H1 (cell line): ENCODE measurements around the gene NCCRP1. TPM values are rescaled to one million over a fixed set of nuclear protein-coding genes. Genes with fewer than 3 reads are reported as not detected.

Experiments
- SAP30 ChIP-seq: fragments of 300-600 bp; sonication (generic); IDR thresholded peaks from 2 replicates; pipeline ENCODE4 v1.7.1; 2012; ENCODE audit warnings: low read length, moderate library complexity, mild to moderate bottlenecking, inconsistent platforms; ENCODE audit not compliant: insufficient read depth, insufficient replicate concordance
- SIX5 ChIP-seq: IDR thresholded peaks from 2 replicates; pipeline ENCODE4 v1.6.1; 2011; ENCODE audit warnings: mild to moderate bottlenecking, low read depth, low read length
- SP2 ChIP-seq: IDR thresholded peaks from 2 replicates; pipeline ENCODE4 v1.6.1; 2012; ENCODE audit warnings: mild to moderate bottlenecking, low read length, inconsistent platforms
- polyA plus RNA-seq, 7 experiments: library from polyadenylated mRNA; depleted of rRNA in 3 of 7; stranded (reverse) in 5 of 7; unstranded in 2 of 7; fragments of >200 nt in 5 of 7; fragments of 200-250 nt in 2 of 7; gene quantifications; 1 replicate in 5 of 7; 2 replicates in 1 of 7; 4 replicates in 1 of 7; pipeline versions ENCODE4 v1.2.1 to v1.2.3, GENCODE V29; 2011 to 2013; ENCODE audit warnings: missing spikeins in 2 of 7, mixed read lengths in 2 of 7
- total RNA-seq: library from RNA; stranded (reverse); fragmentation: NEBNext Ultra II Directional; extraction: Animal tissue kit (Norgen Biotek cat#: 25700); gene quantifications from 2 replicates; pipeline ENCODE4 v1.2.1, GENCODE V29; 2021

Gene NCCRP1
- total and polyA plus RNA-seq, 2 of the 8 experiments (the other 6 are each of a cell fraction or from before 2014, with no cell fraction given), result 2.8 to 7.9 TPM

DNA sequence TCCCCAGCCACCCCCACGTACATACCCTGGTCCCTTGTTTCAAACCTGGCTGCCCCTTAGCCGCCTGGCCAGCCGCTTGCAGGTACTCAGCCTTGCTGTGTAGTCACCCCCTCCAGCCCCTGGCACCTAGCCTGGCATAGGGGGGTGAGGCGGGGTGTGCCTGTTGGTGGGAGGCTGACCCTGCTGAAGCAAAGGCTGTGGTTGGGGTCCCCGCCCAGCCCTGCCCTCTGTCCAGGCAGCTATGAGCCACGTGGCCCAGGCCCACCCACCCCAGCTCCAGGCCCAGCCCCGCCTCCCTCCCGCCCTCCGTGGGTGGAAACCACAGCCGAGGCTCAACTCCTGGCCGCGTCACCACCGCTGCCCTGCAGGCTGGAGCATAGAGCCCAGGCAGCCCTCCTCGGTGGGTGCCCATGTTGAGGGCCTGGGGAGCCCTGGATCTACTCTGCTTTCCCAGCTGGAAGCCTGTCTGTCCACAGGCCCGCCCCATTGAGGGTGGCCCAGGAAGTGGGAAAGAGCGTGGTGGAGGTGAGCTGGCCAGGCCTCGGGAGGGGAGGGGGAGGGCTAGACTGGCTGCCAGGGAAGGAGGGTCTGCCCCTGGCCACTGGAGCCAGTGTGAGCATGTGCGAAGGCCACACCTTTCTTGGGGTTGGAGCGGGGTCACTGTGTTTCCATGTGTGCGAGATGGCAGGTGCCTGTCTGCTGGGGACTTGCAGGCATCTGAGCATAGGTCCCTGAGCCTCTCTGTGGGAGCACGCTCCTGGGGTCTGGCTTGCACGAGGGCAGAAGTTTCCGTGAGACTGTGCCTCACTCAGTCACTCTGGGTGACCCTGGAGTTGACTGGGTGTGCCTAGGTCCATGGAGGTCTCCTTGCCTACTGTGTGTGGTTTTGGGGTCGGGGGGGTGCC, 40.2 kb upstream of the NCCRP1 start (continued):
- TF ChIP-seq SIX5 (no peak), SP2 (no peak), SAP30 (no peak)
